ENCODE results near the gene KCNK10.

Gene KCNK10

DNA sequence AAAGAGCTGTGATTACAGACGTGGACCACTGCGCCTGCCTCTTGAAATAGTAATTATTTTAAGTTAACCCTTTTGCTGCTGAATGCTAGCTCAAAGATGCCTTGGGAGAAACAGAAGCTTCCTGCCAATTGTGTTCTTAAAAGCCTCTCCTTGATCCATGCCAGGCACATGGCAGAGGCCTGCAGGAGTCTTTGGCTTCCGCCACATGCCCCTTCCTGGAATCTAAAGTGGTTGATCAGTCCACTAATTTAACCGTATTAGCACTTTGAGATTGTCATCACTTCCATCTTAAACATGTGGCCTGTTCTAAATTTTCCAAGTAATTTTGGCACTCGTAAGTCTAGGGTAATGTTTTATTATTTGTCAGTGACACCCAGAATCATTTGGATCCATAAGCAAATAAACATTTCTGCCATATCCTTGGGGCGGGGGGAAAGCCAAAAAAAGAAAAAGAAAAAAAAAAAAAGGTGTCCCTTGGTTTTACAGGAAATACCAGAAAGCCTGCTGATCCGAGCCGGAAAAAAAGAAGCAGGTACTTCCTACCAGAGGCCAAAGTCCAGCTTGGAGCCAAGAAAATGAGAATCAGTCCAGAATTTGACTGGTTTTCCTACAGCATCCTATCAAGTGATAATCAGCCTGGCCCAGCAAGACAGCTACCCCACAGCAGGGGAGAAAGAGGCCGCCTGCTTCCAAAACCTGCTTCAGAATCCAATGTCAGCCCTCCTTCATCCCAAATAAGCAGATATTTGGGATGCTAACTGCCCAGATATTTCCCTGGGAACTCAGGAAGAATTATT is 104.8 kb downstream of the KCNK10 start:
- no peak for DNase-seq

DNA sequence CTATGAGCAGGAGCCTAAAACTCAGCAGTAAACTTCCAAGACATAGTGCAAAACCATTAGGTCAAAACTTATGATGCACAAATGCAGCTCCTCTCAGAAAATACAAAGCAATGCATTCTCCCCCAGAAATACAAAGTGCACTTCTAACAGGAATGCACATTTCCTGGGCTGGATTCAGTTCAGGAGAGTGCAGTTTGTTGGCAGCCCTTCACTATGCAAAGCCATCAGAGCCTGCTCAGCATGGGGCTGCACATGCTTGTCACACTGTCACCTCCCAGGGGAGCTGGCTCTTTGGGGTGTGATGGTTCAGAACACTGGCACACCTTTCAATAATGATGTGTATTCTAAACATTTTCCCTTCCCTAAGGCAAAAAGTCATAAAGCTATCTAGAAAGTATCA is 110.4 kb downstream of the KCNK10 start:
- DNase-seq, result no peak

GRCh38 chr14:88210426-88210825 is 112.6 kb downstream of the KCNK10 start:
- DNase-seq, result no peak

- no peak for DNase-seq
Observed at GRCh38 chr14:88209273-88209672, 113.8 kb downstream of the KCNK10 start.

DNA sequence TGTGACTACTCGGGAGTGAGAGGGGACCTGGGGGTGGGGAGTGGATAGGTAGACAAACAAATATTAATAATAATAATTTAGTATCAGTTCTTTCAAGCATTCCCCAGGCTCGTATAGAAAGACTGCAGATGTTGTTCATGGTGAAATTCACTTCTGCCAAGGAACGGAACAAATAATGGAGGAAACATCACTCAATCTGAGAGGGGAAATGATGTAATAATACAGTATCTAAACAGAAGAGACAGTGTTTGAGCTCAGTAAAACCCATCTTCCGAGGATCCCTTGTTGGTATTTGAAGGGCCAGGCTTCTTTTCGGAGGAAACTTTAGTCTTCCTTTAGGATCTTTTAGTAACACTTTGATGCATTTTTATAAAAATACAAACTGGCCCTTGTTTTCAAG is 114.2 kb downstream of the KCNK10 start:
- DNase-seq, result no peak

DNA sequence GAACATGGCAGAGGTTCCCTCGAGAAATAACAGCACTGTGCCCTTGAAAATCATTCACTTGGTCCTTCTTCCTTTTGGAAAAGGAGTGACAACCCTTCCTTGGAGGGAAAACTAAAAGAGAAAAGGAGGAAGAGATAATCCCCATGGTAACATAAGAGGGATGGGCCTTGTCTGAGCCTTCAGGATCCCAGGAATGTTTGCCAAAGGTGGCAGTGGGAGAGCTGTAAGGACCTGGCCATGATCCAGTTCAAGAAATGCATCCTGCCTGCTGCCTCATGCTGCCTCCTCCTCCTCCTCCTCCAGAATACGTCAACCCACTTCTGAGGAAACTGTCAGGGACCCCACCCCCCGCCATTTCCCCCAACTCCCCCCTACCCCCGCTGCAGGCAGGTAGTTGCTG is 118.8 kb downstream of the KCNK10 start:
- DNase-seq, result no peak

DNA sequence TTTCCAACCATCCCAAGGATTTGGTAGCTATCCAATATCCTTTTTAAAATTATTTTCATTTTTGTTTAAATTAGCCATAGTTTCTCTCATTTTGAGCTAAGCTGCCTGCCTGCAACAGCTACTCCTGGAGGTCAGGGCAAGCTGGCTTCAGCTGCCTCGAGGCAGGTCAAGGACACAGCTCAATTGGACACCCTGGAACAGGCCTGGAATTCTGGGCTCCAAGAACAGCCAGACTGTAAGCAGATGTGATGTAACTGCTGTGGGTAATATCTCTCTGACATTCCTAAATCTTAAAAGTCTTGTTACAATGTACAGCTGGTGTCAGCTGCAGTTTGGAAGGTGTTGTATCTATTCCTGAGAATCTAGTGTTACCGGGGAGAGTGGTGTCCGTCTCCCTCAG is 119.8 kb downstream of the KCNK10 start:
- no peak for DNase-seq

GRCh38 chr14:88202286-88202685 is 120.8 kb downstream of the KCNK10 start:
- DNase-seq, result no peak

DNA sequence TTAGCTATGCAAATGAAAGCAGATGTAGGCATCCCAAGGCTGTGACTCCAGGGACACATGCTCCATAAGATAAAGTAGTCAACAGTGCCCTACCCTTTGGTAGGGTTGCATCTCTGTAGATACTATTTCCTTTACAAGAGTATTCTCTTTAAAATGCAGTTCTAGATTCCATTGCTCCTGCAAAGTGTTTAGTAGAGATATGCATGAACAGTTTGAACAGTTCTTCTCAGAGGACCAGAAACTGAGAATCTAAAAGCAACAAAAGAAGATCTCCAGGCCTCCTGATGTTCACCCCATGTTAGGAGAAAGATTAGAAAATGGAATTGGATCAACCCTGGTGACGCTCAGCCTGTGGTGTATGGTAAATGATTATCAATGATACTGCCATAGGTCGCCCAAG is 121.2 kb downstream of the KCNK10 start:
- no peak for DNase-seq

DNA sequence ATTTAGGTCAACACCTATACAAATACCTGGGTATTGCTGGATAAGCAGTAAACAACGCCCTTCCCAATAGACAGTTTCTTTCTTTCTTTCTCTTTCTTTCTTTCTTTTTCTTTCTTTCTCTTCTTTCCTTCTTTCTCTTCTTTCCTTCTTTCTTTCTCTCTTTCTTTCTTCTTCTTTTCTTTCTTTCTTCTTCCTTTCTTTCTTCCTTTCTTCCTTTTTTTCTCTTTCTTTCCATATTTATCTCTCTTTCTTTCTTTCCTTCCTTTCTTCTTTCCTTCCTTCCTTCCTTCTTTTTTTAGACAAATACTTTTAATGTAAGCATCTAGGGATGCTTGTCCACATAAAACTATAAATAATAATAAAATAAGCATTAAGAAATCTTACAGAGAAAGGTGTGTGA is 123.2 kb downstream of the KCNK10 start:
- no peak for DNase-seq

DNA sequence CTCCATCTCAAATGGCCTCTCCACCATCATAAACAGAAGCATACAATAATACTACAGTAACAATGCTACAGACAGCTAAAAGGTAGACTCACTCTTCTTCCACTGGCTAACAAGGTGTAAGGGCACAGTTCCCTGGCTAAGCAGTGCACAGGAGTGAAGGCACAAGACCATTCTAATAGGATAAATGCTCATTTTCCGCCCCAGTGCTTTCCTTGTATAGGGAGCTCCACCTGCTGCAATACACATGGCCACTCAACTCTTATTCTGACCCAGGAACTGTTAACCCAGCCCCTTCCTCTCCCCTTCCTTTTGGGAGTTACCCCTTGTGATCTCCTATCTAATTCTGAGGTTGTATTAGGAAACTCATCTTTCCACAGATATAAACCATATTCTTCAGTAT is 124.6 kb downstream of the KCNK10 start:
- no peak for DNase-seq

DNA sequence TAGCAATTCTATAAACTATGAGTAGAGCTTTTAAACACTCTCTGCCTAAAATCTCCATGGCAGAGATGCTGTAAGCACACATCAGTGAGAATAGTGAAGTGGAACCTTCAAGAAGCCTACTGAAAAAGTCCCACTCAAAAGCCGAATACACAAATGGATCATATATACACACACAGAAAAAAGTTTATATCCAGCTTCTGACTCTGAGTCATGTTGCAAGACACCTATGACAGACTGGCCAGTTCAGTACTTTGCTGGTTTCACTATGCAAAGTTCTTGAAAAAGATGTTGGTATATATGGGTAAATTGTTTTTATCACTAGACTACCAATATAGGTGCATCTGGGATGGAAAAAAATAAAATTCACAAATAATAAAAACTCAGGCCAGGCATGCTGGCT is 126.1 kb downstream of the KCNK10 start:
- DNase-seq, result no peak

DNA sequence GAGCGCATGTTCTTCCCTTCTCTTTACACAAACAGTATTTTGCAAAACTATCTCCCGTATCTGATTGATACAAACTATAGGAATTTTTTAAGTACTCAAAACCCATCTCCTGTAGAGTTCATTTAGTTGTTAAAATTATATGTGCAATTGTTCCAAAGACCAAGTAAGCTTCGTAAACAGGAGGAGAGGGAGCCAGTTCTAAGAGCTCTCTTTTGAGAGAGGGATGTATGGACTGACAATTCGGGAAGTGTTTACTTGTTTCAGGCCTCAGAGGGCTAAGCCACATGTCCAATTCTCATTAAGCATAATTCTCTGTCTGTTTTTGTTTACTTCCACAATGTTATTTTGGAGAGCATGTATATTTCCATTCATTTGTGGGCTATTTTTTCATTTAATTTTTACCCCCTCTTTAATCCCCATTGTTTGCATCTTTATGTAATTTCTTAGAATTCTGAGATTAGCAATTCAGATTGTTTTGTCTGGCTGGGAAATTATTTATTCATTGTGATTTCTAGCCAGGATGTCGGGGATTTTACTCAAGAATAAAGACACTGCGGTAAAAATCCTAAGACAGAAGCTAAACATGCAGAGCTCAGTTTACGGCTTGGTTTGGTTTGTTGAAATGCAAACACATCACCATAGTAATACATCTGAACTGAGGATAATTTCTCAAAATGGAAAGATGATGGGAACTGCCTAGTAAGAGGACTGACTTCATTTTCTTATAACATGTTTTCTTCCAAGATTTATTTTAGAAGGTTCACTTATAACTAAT is 126.8 kb downstream of the KCNK10 start:
- no peak for DNase-seq

DNA sequence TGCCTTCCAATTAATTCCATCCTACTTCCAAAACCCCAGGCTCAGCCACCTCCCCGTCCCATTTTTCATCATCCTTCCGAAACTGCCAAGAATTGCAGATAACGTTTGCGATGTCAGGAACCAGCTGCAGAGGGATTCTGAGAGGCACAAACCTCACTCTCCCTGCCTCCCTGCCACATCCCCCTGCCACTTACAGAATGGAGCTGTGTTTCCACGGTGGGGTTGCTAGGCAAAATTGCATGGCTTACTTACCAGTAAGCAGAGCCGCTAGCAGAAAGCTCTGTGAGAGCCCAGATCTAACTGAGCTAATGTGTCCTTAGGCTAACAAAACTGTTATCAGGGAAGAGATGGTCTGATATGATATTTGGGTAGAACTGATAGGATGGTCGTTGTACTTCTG is 127.4 kb downstream of the KCNK10 start:
- no peak for DNase-seq

DNA sequence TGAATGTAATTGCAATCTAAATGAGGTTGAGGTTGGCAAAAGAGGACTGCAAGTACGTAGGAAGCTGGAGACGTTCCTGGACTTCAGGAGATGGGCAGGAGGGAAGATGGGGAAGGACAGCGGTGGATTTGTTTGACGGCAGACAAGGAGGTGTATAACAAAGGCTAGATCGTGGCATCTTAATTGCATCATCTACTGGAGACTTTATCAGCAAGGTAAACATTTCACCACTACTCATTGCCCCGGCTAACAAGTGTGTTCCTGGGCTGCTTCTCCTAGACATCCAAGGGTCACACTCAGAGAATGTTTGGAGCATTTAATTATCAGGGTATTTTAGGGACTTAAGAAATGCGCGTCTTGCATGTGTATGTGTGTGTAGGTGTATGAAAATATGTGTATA is 128.5 kb downstream of the KCNK10 start:
- no peak for DNase-seq

DNA sequence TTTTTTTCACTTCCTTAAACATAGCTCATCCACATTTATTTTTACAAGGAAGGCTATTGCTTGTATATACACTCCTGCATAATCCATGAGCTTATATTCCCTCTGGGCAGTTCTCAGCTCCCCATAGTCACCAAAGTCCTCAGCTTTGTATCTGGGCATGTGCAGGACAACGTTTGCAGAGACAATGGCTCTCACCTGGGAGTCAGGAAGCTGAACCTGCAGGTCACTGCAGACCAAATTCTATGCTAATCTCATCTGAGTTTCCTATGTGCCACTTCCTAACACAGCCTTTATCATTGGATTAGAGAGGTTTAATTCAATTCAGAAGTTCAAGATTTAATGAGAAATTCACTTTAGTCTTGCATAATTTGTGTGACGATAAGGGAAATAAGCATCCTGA is 131.5 kb downstream of the KCNK10 start:
- DNase-seq, result no peak

- DNase-seq, result peak; percentile 27
Observed at GRCh38 chr14:88189417-88190191, 133.5 kb downstream of the KCNK10 start.

GRCh38 chr14:88188745-88189416 is 134.2 kb downstream of the KCNK10 start:
- DNase-seq, result no peak

- DNase-seq, result no peak
Observed at GRCh38 chr14:88185843-88186242, 137.2 kb downstream of the KCNK10 start.

GRCh38 chr14:88184956-88185355 is 138.1 kb downstream of the KCNK10 start:
- no peak for DNase-seq

DNA sequence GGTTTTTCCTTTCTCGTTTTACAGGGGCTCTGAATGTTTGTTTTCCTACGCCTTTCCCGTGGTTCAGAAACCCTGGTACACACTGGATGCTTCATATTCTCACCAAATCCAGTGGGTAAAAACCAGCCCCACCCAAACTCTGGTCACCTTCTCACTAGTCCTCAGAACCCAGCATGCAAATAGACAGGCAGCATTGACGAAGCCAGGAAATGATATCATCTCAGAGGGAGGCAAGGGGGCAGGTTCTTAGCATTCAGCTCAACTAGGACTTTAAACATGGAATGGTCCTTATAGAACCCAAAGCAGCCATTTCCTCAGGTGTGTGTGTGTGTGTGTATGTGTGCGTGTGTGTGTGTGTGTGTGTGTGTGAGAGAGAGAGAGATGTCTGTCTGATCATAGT is 142.0 kb downstream of the KCNK10 start:
- DNase-seq, result no peak

DNA sequence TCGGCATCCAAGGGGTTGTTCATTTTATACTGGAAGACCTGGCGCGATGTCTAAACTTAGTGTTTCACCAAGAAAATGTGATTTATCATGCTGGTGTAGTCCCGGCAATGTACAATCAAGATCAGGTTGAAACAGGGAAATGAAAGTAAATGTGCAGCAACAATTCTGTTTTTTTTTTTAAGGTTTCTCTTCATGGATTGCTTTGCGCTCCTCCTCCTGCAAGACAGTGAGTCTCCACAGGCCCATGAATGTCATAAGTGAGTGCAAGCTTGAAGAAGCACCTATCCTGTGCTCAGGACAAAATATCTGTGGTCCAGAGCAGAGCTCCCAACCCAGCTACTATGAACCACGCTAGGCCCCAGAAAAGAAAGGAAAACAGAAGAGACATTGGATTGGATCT is 143.4 kb downstream of the KCNK10 start:
- DNase-seq, result no peak

DNA sequence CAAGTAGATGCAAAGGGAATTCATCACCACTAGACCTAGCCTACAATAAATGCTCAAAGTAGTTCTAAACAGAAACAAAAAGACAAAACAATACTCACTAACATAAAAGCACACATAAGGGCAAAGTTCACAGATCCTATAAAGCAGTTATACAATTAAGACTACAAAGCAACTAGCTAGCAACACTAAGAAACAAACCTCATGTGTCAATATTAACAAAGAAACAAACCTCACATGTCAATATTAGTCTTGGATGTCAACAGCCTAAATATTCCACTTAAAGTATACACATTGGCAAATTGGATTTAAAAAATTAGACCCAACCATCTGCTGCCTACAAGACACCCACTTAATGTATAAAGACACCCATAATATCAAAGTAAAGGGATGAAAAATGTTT is 152.7 kb downstream of the KCNK10 start:
- no peak for DNase-seq

All from stimulated activated CD4-positive, alpha-beta T cell treated with anti-CD3 and anti-CD28 coated beads, Interleukin-4, amount 100 ng/mL, for 1 hour (primary cell).